ENCODE measurements around the gene CCND2.

DNA sequence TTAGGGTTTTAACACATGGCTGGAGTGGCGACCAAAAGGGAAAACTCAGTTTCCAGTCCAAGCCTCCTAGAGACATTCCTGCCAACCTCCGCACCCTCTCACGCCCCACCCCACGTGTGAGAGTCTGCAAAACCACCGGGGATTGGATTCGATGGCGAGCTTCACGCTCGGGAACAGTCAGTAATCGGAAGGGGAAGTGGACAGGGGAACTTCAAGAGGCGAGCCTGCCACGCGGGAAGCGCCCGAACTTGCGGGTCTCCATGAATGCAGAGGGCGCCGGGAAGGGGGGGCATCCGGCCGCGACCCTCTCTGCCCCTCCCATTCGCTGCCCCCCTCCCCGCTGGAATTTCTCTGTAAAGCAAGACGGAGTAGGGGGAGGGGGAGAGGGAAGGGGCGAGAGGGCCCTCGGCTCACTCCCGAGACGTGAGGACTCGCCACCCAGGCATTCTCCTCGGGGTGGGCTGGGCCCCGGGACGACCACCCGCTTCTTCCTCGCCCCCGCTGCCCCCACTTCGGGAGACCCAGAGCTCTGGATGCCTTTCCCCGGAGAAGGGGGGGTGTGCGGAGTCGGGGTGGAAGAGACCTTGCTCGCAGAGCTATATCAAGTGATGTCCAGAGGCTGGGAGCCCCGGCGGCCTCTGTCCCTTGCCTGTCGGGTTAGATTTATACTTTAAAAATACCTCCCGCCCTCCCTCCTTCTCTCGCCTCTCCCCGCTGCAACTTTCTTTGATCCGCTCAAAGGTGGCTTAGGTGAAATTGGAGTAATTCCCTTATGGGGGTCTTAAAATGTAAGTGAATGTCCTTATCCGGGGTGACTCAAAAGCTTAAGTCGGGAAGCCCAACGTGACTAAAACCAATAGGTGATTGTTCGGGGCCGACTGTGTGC, 2.5 kb upstream of the CCND2 start:
- TF ChIP-seq, protein P1, sequence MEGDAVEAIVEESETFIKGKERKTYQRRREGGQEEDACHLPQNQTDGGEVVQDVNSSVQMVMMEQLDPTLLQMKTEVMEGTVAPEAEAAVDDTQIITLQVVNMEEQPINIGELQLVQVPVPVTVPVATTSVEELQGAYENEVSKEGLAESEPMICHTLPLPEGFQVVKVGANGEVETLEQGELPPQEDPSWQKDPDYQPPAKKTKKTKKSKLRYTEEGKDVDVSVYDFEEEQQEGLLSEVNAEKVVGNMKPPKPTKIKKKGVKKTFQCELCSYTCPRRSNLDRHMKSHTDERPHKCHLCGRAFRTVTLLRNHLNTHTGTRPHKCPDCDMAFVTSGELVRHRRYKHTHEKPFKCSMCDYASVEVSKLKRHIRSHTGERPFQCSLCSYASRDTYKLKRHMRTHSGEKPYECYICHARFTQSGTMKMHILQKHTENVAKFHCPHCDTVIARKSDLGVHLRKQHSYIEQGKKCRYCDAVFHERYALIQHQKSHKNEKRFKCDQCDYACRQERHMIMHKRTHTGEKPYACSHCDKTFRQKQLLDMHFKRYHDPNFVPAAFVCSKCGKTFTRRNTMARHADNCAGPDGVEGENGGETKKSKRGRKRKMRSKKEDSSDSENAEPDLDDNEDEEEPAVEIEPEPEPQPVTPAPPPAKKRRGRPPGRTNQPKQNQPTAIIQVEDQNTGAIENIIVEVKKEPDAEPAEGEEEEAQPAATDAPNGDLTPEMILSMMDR (IDR thresholded peaks at IDR 0.05), result no peak
- no peak for TF ChIP-seq POLR2A (IDR thresholded peaks at IDR 0.05)
